ENCODE measurements around the gene PGS1. TPM values are rescaled to one million over a fixed set of nuclear protein-coding genes. Genes with fewer than 3 reads are reported as not detected.

PGS1 gene
- total RNA-seq, 1 experiment from 2014 or later = 42.5 TPM

DNA sequence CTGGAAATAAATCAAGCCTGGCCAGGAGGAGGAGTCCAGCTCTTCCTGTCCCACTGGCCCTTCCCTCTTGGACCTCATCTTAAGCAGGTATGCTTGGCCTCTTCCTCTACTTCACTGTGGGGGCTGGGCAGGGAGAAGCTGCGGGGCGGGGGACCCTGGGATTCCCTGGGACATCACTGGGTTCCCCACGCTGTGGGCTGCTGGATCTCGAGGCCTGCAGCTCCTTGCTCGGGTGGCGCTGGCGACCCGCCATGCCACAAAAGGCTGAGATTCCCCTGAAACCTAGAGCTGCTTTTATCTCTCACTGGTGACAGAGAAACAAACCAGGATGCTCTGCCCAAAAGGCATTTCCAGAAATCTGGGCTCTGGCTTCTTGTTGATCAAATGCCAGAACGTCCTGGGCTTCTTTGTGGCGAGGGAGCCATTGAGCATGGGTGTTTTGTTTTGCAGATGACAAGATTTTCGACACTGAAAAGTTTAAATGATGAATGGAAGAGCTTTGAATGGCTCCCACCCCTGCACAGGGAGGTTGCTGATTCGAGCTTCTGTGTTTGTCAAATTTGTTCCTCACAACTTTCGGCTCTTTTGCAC, 8.6 kb upstream of the PGS1 start:
- H3K27me3 ChIP-seq (replicated peaks; ENCODE audit: insufficient read depth, low read depth, low read length, poor library complexity) = no peaks in the 10 kb centered on the region
- no peak for DNase-seq (ENCODE audit: low spot score)
- BruUV-seq (replicated peaks) = no TSS peak
- no peaks in the 10 kb centered on the region for H3K36me3 ChIP-seq (ENCODE audit: insufficient read depth, low read length, poor library complexity, severe bottlenecking)
- intact Hi-C loops (cut with micrococcal nuclease; ENCODE audit: unreplicated experiment) = no loop called here
- TF ChIP-seq, protein P1, sequence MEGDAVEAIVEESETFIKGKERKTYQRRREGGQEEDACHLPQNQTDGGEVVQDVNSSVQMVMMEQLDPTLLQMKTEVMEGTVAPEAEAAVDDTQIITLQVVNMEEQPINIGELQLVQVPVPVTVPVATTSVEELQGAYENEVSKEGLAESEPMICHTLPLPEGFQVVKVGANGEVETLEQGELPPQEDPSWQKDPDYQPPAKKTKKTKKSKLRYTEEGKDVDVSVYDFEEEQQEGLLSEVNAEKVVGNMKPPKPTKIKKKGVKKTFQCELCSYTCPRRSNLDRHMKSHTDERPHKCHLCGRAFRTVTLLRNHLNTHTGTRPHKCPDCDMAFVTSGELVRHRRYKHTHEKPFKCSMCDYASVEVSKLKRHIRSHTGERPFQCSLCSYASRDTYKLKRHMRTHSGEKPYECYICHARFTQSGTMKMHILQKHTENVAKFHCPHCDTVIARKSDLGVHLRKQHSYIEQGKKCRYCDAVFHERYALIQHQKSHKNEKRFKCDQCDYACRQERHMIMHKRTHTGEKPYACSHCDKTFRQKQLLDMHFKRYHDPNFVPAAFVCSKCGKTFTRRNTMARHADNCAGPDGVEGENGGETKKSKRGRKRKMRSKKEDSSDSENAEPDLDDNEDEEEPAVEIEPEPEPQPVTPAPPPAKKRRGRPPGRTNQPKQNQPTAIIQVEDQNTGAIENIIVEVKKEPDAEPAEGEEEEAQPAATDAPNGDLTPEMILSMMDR (conservative IDR thresholded peaks at IDR 0.05; ENCODE audit: low read depth, low read length) = no peak
- TF ChIP-seq EZH2 (IDR thresholded peaks at IDR 0.05; ENCODE audit: borderline replicate concordance, low read depth, low read length, poor library complexity, severe bottlenecking) = no peak
- H3K4me1 ChIP-seq (ENCODE audit: insufficient read depth, low read length, poor library complexity, severe bottlenecking) = no peaks in the 10 kb centered on the region
- no peak overlapping the region for H3K27ac ChIP-seq (ENCODE audit: low read depth, low read length, poor library complexity, severe bottlenecking)
- CTCF ChIA-PET = interaction anchor here (0.8 kb wide), 1 partner anchor 9 kb away, joined by 5 read pairs; the partner anchor contains the start of gene SOCS3
- no peaks in the 10 kb centered on the region for H3K9me3 ChIP-seq (ENCODE audit: low read depth, low read length, poor library complexity, severe bottlenecking)
- no peak overlapping the region for H3K4me3 ChIP-seq (ENCODE audit: low read depth, low read length, poor library complexity, severe bottlenecking)
- POLR2A ChIA-PET (ENCODE audit: low non-redundant PET) = no interaction called here

DNA sequence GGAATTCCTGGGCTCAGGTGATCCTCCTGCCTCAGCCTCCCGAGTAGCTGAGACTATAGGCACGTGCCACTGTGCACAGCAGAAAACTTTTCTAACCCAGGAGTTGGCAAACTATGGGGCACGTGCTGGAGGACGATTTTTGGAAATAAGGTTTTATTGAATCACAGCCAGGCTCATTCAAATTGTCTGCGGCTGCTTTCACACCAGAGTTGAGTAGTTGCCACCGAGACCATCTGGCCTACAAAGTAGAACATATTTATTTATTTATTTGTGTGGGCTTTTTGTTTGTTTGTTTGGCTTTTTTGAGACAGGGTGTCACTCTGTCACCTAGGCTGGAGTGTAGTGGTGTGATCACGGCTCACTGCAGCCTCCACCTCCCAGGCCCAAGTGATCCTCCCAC, 7.4 kb upstream of the PGS1 start:
- Histone ChIP-seq H3K36me3 (ENCODE audit: insufficient read depth, low read length, poor library complexity, severe bottlenecking) (no peaks in the 10 kb centered on the region), H3K27me3 (replicated peaks; ENCODE audit: insufficient read depth, low read depth, low read length, poor library complexity) (no peaks in the 10 kb centered on the region), H3K4me1 (ENCODE audit: insufficient read depth, low read length, poor library complexity, severe bottlenecking) (no peaks in the 10 kb centered on the region), H3K4me3 (ENCODE audit: low read depth, low read length, poor library complexity, severe bottlenecking) (no peak overlapping the region), H3K27ac (ENCODE audit: low read depth, low read length, poor library complexity, severe bottlenecking) (no peak overlapping the region), H3K9me3 (ENCODE audit: low read depth, low read length, poor library complexity, severe bottlenecking) (no peaks in the 10 kb centered on the region)
- ChIA-PET POLR2A (ENCODE audit: low non-redundant PET) (no interaction called here), CTCF (no interaction called here)
- intact Hi-C loops (cut with micrococcal nuclease; ENCODE audit: unreplicated experiment) = no loop called here
- BruUV-seq (replicated peaks) = no TSS peak
- no peak for TF ChIP-seq EZH2 (IDR thresholded peaks at IDR 0.05; ENCODE audit: borderline replicate concordance, low read depth, low read length, poor library complexity, severe bottlenecking)
- TF ChIP-seq, protein P1 (conservative IDR thresholded peaks at IDR 0.05; ENCODE audit: low read depth, low read length) = no peak
- no peak for DNase-seq (ENCODE audit: low spot score)

DNA sequence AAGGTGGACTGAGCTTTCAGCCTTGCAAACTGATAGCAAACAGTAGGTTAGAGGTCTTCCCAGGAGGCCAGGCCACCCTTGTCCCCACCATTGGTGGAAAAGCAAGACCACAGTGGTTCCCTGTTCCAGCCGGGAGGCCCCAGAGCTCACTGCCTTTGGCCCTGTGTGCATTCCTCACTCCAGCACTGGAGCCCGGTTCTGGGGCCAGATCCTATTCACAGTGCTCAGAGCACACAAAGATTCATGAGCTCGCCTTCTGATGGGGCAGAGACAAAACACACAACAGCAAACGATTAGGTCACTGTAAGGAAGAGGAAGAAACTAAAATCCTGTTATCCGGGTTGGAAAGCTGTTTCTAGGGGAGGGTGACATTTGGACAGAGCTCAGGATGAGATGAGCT, 5.6 kb upstream of the PGS1 start:
- Histone ChIP-seq H3K4me1 (ENCODE audit: insufficient read depth, low read length, poor library complexity, severe bottlenecking) (peaks cover under 1% of the 10 kb centered on the region), H3K9me3 (ENCODE audit: low read depth, low read length, poor library complexity, severe bottlenecking) (no peaks in the 10 kb centered on the region), H3K4me3 (ENCODE audit: low read depth, low read length, poor library complexity, severe bottlenecking) (no peak overlapping the region), H3K27ac (ENCODE audit: low read depth, low read length, poor library complexity, severe bottlenecking) (no peak overlapping the region), H3K27me3 (replicated peaks; ENCODE audit: insufficient read depth, low read depth, low read length, poor library complexity) (no peaks in the 10 kb centered on the region), H3K36me3 (ENCODE audit: insufficient read depth, low read length, poor library complexity, severe bottlenecking) (no peaks in the 10 kb centered on the region)
- POLR2A ChIA-PET (ENCODE audit: low non-redundant PET) = no interaction called here
- TF ChIP-seq EZH2 (IDR thresholded peaks at IDR 0.05; ENCODE audit: borderline replicate concordance, low read depth, low read length, poor library complexity, severe bottlenecking) = no peak
- TF ChIP-seq, protein P1 (conservative IDR thresholded peaks at IDR 0.05; ENCODE audit: low read depth, low read length) = no peak
- CTCF ChIA-PET = interaction anchor here (0.9 kb wide), 1 partner anchor 49 kb away, joined by 3 read pairs; no protein-coding TSS in a partner anchor
- intact Hi-C loops (cut with micrococcal nuclease; ENCODE audit: unreplicated experiment) = no loop called here
- no peak for DNase-seq (ENCODE audit: low spot score)
- BruUV-seq (replicated peaks) = no TSS peak
